ENCODE data around the gene GALR2. TPM values are rescaled to one million over a fixed set of nuclear protein-coding genes. Genes with fewer than 3 reads are reported as not detected.

Gene GALR2
- total RNA-seq, 1 donor from 2014 or later: not detected

Small RNAs within 50 kb of the gene (small RNA-seq; reads per million reads assigned to genes)
- 0.67 reads per million, percentile 61 among the genes with 10 or more reads in this experiment for gene MIR6868

Other genes starting within 250 kb of the GALR2 start
- 1.1 TPM for gene UNC13D, start 230.4 kb upstream of the GALR2 start, total RNA-seq
- gene WBP2, start 219.4 kb upstream of the GALR2 start, total RNA-seq: 25.9 TPM
- 12.3 TPM for gene TRIM47, start 196.2 kb upstream of the GALR2 start, total RNA-seq
- 11.9 TPM for gene TRIM65, start 177.8 kb upstream of the GALR2 start, total RNA-seq
- gene MRPL38, start 169.9 kb upstream of the GALR2 start, total RNA-seq: 30.7 TPM
- 10.1 TPM for gene FBF1, start 133.7 kb upstream of the GALR2 start, total RNA-seq
- gene ACOX1, start 95.6 kb upstream of the GALR2 start, total RNA-seq: 94.1 TPM
- 7.3 TPM for gene TEN1, start 95.5 kb upstream of the GALR2 start, total RNA-seq
- 0.78 TPM for gene CDK3, start 73.9 kb upstream of the GALR2 start, total RNA-seq
- gene EVPL, start 47.5 kb upstream of the GALR2 start, total RNA-seq: not detected
- 17.0 TPM for gene SRP68, start 2.3 kb upstream of the GALR2 start, total RNA-seq
- gene ZACN, start 4.4 kb downstream of the GALR2 start, total RNA-seq: not detected
- 93.3 TPM for gene EXOC7, start 29.0 kb downstream of the GALR2 start, total RNA-seq
- 4.5 TPM for gene FOXJ1, start 66.5 kb downstream of the GALR2 start, total RNA-seq
- 17.5 TPM for gene RNF157, start 165.7 kb downstream of the GALR2 start, total RNA-seq
- 2.8 TPM for gene UBALD2, start 190.6 kb downstream of the GALR2 start, total RNA-seq
- 6.1 TPM for gene QRICH2, start 233.5 kb downstream of the GALR2 start, total RNA-seq

All from occipital lobe (tissue), 2 donors.